ELF-1 (cell line): Measurements from ENCODE around the gene CFAP251.

Experiments used
- DNase-seq: peaks from one replicate; pipeline ENCODE4 v3.0.0-alpha.2; 2016; ENCODE audit warnings: low read depth, low spot score

Gene CFAP251

DNA sequence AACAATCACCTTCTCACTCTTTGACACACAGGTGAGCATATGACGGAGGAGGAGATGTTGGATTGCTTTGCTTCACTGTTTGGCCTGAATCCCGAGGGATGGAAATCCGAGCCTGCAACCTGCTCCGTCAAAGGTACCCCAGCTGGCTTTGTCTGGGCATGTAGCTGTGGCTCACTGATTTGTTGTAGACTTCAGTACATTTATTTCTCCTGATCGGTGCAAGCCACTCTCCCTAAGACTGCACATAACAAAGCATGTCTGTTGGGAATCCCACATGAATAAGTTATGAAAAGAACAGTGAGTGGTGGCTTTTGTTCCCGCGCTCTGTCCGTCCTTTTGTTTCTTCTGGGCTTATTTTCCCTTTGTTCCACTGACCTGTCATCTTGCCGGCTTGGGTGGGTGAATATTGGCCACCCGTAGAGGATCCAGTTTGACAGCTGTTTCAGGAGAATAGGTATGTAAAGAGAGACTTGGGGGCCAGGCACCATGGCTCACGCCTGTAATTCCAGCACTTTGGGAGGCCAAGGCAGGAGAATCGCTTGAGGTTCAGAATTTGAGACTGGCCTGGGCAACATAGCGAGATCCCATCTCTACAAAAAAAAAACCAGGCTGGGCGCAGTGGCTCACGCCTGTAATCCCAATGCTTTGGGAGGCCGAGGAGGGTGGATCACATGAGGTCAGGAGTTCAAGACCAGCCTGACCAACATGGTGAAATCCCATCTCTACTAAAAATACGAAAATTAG is 83.2 kb downstream of the CFAP251 start:
- peak; percentile 66 for DNase-seq

- no peak for DNase-seq
Observed at GRCh38 chr12:122003651-122004611, 85.5 kb downstream of the CFAP251 start.

DNA sequence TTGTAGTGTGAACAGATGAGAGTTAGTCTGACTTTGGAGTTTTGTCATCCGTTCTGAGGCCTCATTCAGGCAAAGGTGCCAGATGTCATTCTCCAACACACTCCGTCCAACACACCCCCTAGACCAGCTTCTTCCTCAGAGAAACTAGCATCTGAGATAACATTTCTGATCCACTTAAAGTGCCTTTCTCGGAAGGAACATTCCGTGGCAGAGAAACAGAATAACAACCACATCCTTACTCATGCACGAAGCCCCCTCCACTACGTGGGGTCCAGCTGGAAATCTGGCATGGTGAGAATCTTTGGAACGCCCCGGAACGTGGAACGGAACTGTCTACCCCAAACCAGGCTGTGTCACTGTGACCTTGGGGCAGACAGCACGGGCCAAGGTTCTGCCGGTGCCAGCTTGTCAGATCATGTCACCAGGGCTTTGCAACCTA is 86.3 kb downstream of the CFAP251 start:
- DNase-seq: no peak

DNA sequence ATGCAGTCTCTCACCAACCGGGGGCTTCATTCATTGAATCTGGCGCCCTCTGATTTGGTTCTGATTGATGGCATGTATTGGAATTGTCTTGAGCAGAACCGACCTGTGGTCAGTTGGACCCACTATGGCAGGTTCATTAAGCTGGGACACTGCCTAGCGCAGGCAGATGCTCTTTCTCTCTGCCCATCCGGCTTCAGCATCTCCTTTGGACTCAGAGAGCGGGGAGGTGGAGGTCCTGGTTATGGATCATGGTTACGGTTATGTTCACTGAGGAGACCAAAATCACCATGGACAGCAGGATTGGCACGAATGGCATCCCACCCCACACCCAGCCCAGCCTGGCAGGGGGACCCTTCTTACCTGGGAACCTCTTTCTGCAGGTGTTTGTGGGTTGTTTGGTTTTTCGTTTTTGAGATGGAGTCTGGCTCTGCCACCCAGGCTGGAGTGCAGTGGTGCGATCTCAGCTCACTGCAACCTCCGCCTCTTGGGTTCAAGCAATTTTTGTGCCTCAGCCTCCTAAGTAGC is 86.9 kb downstream of the CFAP251 start:
- no peak for DNase-seq

GRCh38 chr12:122006186-122006926 is 88.0 kb downstream of the CFAP251 start:
- DNase-seq: no peak

DNA sequence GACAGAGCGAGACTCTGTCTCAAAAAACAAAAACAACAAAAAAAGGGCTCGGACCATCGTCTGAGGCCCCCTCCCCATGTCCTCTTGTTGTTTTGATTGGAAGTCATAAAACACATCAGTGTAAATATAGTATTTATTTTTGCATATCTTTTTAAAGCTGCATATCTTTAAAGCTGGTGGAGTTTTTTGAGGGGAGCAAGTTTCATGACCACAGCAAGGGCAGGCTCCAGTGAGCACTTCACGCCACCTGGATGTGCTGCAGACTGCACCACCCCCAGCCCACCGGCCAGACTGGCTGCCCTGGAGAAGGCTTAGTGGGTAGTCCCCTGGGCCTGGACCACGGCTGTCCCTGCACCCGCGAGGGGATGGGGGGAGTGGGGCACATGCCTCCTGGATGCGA is 91.3 kb downstream of the CFAP251 start:
- DNase-seq: no peak

DNA sequence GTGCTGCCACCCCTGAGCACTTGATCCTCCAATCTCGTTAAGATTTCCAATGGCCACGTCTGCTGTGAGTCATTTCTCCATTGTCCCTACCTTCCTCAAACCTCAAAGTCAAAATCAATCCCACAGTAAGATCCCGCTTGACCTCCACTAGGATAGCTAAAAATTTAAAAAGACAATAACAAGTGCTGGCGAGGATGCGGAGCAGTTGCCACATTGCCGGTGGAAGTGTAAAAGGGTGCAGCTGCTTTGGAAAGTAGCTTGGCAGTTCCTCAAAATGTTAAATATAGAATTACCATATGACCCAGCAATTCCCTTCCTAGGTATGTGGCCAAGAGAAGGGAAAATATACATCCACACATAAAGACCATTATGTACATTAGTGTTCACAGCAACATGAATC is 93.8 kb downstream of the CFAP251 start:
- DNase-seq: no peak

DNA sequence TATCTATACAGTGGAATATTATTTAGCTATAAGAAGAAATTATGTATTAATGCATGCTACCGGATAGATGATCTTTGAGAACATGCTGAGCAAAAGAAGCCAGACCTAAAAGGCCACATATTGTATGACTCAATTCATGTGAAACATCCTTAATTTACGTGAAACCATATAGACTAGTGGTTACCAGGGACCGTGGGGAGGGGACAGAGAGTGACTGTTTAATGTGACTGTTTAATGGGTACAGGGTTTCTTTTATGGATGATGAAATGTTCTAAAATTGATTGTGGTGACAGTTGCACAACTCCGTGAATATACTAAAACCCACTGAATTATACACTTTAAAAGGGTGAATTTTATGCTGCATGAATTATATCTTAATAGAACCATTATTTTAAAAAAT is 94.7 kb downstream of the CFAP251 start:
- DNase-seq: no peak

DNA sequence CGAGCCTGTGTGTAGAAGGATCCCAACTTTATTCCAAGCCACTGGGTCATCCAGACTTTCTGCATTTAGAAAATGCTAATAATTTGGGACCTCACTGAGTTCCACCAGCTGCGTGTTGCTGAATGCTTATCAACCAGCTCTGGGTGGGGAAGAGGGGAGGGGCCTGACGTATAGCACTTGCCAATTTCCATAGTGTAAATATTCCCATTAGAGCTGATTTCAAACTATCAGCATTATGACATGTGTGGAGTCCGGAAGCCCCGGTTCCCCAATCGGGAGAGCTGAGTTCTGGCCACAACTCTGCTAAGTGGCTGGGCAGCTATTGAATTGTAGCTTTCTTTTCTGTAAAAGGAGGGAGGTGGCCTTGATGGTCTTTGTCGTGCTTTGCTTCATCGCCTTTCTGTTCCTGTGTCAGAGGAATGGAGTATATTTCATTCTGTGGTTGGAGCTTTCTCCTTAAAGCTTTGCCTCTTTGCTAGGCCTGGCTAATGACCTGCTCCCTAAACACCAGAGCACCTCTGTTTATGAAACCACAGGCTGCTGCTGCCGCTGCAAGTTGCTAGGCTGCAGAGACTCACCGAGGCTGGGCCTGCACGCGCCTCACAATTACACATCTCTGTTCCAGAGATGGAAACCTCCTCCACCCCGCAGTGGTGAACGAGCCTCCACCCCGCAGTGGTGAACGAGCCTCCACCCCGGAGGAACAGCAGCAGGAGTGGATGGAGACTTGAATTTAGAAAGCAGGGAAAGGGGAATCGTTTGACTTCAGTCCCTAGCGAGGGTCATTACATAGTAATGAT is 95.6 kb downstream of the CFAP251 start:
- DNase-seq: no peak

GRCh38 chr12:122014781-122015180 is 96.4 kb downstream of the CFAP251 start:
- no peak for DNase-seq

GRCh38 chr12:122018457-122018856 is 100.1 kb downstream of the CFAP251 start:
- DNase-seq: no peak

DNA sequence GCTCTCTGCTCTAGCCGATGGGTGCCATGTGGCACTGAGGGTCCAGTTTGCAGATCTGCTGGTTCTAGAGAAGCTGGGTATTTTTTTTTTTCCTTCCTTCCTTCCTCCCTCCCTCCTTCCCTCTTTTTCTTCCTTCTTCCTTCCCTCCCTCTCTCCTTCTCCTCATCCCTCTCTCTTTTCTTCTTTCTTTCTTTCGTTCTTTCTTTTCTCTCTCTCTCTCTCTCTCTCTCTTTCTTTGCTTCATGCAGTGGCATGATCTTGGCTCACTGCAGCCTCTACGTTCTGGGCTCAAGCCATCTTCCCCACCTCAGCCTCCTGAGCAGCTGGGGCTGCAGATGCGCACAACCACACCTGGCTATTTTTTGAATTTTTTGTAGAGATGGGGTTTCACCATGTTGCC is 100.5 kb downstream of the CFAP251 start:
- DNase-seq: no peak

- no peak for DNase-seq
Observed at GRCh38 chr12:122020795-122021192, 102.4 kb downstream of the CFAP251 start.

DNA sequence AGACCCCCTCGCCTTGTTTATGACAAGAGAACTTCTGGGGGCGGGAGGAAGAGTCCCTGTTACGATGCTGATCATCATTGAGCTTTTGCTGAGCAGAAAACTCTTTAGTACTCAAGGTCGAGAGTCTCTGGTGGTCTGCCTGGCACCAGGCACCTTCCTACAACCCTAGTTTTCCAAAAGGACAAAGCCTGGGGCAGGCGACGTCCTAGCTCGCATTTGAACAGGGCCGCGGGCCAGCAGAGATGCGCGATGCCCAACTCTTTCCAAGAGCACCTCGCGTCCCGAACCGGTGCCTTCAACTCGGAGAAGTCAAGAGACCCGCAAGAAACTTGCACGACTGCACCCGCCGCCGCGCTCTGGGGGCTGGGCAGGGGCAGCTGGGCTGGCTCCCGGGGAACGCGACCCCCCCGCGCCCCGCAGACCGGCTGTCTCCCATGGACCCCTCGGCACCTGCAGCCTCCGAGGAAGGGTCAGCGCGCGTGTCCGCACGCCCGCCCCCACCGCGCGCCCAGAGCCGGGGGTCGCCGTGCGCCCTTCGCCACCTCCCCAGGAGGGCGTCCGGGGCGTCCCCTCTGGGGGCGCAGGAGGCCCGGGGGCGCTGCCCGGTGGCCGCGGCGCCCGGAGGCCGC is 102.9 kb downstream of the CFAP251 start:
- peak; percentile 50 for DNase-seq

GRCh38 chr12:122021822-122022392 is 103.5 kb downstream of the CFAP251 start, which contains the start of gene BCL7A:
Gene BCL7A, plus strand, starts transcription at chr12:122021884. Its CDS starts 208 bp downstream, at chr12:122022092.
- peak; percentile 85 for DNase-seq

GRCh38 chr12:122022393-122023338 is 104.3 kb downstream of the CFAP251 start:
- DNase-seq: no peak

DNA sequence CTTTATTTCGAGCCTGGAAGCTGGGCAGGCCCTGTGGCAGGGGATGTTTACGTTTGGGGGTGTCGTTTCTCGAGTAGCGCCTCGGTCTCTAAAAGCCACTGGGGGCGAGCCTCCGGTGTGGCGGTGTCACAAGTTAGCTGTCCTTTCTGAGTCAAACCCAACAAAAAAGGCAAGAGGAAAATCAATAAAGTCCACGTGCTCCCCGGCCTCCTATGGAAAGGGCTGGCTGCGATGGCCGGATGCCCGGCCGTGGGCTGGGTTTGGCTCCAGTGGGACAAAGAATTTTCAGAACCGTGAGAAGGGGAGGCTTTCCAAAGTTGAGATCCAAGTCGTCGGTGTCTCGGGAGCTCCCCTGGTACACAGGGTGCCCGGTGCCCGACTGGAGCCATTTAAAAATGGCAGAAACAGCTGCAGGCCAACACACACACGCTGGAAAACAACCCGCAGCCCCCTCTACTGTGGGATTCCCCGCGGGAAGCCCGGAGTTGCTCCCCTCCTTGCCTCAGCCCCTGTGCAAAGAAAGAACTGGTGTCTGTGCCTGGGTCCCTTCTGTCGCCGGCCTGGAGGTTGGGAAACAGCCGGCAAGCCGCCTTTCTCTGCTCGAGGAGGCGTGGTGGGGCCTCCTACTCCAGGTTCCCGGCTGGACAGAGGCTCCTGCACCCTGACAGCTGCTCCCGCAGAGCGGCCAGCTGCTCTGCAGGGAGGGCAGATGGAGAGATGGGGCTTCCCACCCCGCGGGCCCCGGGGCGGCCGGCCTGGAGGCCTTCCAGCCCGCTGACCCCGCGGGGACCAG is 105.1 kb downstream of the CFAP251 start:
- peak; percentile 71 for DNase-seq
